Measurements from ENCODE around the gene NSMCE1. TPM values are rescaled to one million over a fixed set of nuclear protein-coding genes. Genes with fewer than 3 reads are reported as not detected.
A peak's percentile ranks its signal among the peaks of the same experiment; 100 is the strongest.

The NSMCE1 gene
- total and polyA plus RNA-seq, 2 of the 8 experiments (the other 6 are each of a cell fraction or from before 2014, with no cell fraction given), result 8.1 to 16.6 TPM

- Histone ChIP-seq H4K91ac (replicated peaks; ENCODE audit: insufficient read length, low read length) (no peak overlapping the region), H3K4me2 (ENCODE audit: insufficient read depth in 1 of 2, low read depth in 2 of 2, low read length in 2 of 2) (no peak overlapping the region), H2AK5ac (ENCODE audit: low read depth, low read length) (no peak overlapping the region), H3K4me1 (replicated peaks in 1 of 4; ENCODE audit: control insufficient read depth in 3 of 4, insufficient read depth in 4 of 4, low read length in 3 of 4) (0 out of 7 replicates have a peak, but pooled peaks cover 0 to 2% (median 0%) of the 10 kb centered on the region in 4 experiments), H2BK20ac (ENCODE audit: low read length) (no peak overlapping the region), H4K20me1 (replicated peaks in 1 of 2; ENCODE audit: control insufficient read depth in 1 of 2, insufficient read depth in 2 of 2, low read length in 2 of 2) (no peaks in the 10 kb centered on the region), H3K27ac (ENCODE audit: low read depth, low read length) (no peak overlapping the region), H3K79me2 (ENCODE audit: control insufficient read depth in 1 of 2, insufficient read depth in 2 of 2, low read length in 2 of 2) (no peaks in the 10 kb centered on the region), H2BK12ac (ENCODE audit: low read depth, low read length) (no peak overlapping the region), H2BK5ac (ENCODE audit: low read depth, low read length) (no peak overlapping the region), H2BK120ac (replicated peaks; ENCODE audit: low read depth, low read length) (no peak overlapping the region), H4K5ac (ENCODE audit: insufficient read length, low read depth, low read length) (no peak overlapping the region), H3K23me2 (ENCODE audit: low read depth, low read length) (no peaks in the 10 kb centered on the region), H4K8ac (ENCODE audit: extremely low read depth, insufficient read depth, low read length) (peak overlapping the region; percentile 19; the same call in 1 of the 2 replicates), H3K36me3 (ENCODE audit: control insufficient read depth in 2 of 4, insufficient read depth in 4 of 4, low read length in 3 of 4) (0 out of 8 replicates have a peak, but pooled peaks cover 0 to 3% (median 0%) of the 10 kb centered on the region in 4 experiments), H3K9me3 (ENCODE audit: insufficient read depth in 2 of 2, low read depth in 1 of 2, low read length in 1 of 2) (no peaks in the 10 kb centered on the region), H3K4ac (replicated peaks; ENCODE audit: insufficient read length, low read depth, low read length) (no peak overlapping the region), H3K4me3 (ENCODE audit: extremely low read depth in 1 of 4, insufficient read depth in 2 of 4, low read depth in 3 of 4, low read length in 4 of 4) (no peak overlapping the region), H3K27me3 (replicated peaks in 1 of 4; ENCODE audit: control insufficient read depth in 3 of 4, extremely low read depth in 1 of 4, insufficient read depth in 3 of 4, low read length in 3 of 4) (no peaks in the 10 kb centered on the region), H2AFZ (ENCODE audit: low read length) (no peak overlapping the region), H3K9ac (replicated peaks in 1 of 4; ENCODE audit: extremely low read depth in 1 of 4, low read depth in 3 of 4, low read length in 3 of 4) (no peak overlapping the region), H3K14ac (ENCODE audit: insufficient read length) (no peak overlapping the region), H3K79me1 (ENCODE audit: low read depth, low read length) (no peaks in the 10 kb centered on the region), H2BK15ac (ENCODE audit: low read length) (no peak overlapping the region), H3K18ac (ENCODE audit: extremely low read depth, low read length) (no peak overlapping the region), H3K23ac (ENCODE audit: insufficient read length) (no peak overlapping the region), H3K56ac (replicated peaks; ENCODE audit: insufficient read length, low read depth, low read length) (no peak overlapping the region)
- ChIA-PET POLR2A (ENCODE audit: partially characterized antibody) (interaction anchor here (0.6 kb wide), 1 partner anchor 33 kb away, joined by 3 read pairs; no protein-coding TSS in a partner anchor), CTCF (ENCODE audit: partially characterized antibody) (interaction anchor here (0.9 to 17.4 kb wide), 8 partner anchors 6 to 228 kb away, joined by 3 to 241 read pairs (median 4); no protein-coding TSS in a partner anchor)
- DNase-seq (ENCODE audit: low read depth in 1 of 2, low spot score in 2 of 2), result no peak
- no peak for FAIRE-seq
- 96% methylated on average over 17 of the region's 21 CpGs; no CpG with 5 or more reads in 1 of the 2 experiments for whole genome bisulfite sequencing, 2 experiments (ENCODE audit: extremely low coverage in 1 of 2, insufficient coverage in 1 of 2, insufficient read length in 1 of 2, insufficient replicate concordance in 2 of 2, low coverage in 1 of 2, low lambda C conversion rate in 2 of 2, missing lambda C conversion rate in 1 of 2)
- no peak for TF ChIP-seq POLR2A (IDR thresholded peaks at IDR 0.05; ENCODE audit: control extremely low read depth in 1 of 2, low read depth in 2 of 2, low read length in 2 of 2)
- no peak for TF ChIP-seq CBX5 (IDR thresholded peaks at IDR 0.05; ENCODE audit: low read depth, low read length)
- no peak for TF ChIP-seq ASH2L (IDR thresholded peaks at IDR 0.05; ENCODE audit: low read length)
- TF ChIP-seq KDM1A (IDR thresholded peaks at IDR 0.05; ENCODE audit: borderline replicate concordance, low read length), result no peak
These were observed 39.7 kb downstream of the NSMCE1 start for GRCh38 chr16:27228621-27229501.

All from H1 (cell line).